Measurements from ENCODE around the gene SLC29A1.

The SLC29A1 gene

DNA sequence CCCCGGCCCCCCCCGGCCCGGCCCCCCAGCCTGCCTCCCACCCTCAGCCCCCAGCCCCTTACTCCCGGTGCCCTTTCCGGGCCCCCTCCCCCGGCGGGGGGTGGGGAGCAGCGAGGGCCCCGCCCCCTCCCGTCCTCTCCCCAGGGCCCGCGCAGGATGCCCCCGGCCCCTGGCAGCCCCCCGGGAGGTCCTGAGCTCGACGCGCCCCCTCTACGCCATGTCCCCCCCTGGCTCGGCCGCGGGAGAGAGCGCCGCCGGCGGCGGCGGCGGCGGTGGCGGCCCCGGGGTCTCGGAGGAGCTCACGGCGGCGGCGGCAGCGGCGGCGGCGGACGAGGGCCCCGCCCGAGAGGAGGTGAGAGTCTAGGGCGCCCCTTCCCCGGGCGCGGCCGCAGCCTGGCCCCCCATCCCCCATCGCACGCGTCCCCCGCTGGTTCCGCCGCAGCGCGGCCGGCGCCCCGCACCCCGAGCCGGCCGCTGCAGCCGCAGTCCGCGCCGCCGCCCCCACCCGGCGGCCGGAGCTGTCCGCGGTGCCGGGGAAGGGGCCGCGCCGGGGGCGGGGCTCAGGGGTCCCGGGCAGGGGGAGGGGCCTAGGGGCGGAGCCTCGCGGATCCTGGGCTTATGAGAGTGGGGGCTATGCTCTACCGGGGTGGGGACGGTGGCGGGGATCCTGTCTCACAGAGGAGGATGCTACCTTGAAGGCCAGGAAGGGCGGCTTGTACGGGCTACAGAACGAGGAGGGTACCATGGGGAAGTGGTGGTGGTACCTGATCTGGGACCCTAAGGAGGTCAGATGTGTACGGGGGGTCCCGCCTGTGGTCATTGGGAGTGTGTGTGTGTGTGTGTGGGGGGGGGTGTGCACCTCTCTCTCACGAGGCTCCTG, 47.4 kb downstream of the SLC29A1 start:
- DNase-seq = no peak

DNA sequence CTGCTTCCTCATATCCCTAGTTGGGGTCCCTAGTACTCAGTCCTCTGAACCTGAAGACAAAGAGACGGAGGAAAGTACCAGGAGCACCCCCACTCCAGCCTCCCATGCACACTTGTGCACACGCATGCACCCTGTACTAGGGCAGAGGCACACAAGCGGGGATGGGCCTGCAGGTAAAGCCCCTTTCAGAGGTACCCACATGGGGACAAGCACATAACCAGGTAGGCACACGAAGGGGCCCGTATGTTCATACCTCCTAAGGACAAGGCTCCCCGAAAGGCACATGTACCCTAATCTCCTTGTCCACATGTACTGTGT, 48.0 kb downstream of the SLC29A1 start:
- DNase-seq = no peak

- no peak for DNase-seq
These were observed 48.5 kb downstream of the SLC29A1 start for GRCh38 chr6:44271914-44272313.

DNA sequence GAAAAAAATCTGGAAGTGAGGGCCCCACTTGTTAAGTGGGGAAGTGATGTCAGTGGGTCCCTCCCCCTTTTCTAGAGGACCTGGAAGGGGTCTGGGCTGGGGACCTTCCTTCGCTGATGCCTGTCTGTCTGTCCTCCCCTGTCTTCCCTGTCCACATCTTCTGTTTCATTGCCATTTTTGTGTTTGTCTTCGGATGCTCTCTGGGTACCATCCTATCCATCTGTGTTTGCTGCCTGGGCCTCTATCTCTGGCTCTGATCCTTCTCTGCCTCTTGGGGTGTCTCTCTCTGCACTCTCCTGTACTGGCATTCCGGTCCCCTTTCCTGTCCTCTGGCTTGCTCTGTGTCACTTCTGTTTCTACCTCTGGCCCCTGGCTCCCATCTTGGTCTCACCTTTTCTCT, 49.1 kb downstream of the SLC29A1 start:
- DNase-seq = no peak

GRCh38 chr6:44272999-44273566, 49.7 kb downstream of the SLC29A1 start:
- DNase-seq = no peak

DNA sequence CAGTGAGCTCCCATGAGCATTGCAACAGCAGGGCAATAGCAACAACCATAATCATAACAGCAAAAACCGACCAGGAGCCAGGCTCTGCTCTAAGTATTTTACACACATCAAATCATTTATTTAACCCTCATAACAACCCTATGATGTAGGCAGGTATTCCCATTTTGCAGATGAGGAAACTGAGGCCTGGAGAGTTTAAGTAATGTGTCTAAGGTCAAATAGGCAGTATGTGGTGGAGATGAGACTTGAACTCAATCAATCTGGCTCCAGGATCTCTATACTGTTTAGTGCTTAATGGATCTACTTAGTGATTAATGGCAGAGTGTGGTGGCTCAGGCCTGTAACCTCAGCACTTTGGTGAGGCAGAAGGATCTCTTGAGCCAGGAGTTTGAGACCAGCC, 50.2 kb downstream of the SLC29A1 start:
- DNase-seq = no peak

DNA sequence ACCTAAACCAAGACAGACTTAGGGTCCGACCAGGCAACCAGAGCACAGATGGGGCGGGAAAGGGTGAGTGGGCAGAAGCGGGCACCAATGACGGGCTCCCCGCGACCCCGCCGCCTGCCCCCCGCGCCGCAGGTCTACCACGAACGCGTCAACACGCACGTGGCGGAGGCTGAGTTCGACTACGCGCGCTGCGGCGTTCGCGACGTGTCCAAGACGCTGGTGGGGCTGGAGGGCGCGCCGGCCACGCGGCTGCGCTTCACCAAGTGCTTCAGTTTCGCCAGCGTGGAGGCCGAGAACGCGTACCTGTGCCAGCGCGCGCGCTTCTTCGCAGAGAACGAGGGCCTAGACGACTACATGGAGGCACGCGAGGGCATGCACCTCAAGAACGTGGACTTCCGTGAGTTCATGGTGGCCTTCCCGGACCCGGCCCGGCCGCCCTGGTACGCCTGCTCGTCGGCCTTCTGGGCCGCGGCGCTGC, 51.9 kb downstream of the SLC29A1 start:
- DNase-seq = no peak

DNA sequence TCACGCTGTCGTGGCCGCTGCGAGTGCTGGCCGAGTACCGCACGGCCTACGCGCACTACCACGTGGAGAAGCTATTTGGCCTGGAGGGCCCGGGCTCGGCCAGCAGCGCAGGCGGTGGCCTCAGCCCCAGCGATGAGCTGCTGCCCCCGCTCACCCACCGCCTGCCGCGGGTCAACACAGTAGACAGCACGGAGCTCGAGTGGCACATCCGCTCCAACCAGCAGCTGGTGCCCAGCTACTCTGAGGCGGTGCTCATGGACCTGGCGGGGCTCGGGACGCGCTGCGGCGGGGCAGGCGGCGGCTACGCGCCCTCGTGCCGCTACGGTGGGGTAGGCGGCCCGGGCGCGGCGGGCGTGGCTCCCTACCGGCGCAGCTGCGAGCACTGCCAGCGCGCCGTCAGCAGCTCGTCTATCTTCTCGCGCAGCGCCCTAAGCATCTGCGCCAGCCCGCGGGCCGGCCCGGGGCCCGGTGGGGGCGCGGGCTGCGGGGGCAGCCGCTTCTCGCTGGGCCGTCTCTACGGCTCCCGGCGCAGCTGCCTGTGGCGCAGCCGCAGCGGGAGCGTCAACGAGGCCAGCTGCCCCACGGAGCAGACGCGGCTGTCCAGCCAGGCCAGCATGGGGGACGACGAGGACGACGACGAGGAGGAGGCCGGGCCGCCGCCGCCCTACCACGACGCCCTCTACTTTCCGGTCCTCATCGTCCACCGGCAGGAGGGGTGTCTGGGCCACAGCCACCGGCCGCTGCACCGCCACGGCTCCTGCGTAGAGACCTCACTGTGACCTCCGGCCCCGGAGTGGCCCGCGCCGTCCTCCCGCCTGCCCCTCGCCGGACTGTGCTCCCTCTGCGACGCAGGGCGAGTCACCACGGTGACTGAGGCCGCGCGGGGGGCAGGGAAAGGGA, 52.6 kb downstream of the SLC29A1 start:
- DNase-seq = no peak

- DNase-seq = no peak
These were observed 53.6 kb downstream of the SLC29A1 start for GRCh38 chr6:44276667-44277640.

DNA sequence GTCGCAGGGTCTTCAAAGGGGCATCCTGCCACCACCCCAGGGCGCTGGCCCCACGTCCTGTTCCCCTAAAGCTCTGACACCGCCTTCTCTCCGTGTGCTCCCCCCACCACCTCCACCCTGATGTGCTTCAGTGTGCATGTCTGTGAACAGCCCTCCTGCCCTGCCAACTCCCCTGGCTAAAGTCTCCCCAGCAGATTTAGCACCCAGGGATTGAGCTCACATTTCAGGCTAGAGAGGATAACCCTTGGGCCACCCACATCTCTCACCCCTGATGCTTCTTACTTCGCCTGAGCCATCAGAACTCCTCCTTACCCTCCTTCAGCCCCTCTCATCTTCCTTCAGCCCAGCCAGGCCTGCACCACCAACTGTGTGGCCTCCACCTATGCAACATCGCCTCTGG, 54.4 kb downstream of the SLC29A1 start:
- no peak for DNase-seq

- DNase-seq = no peak
These were observed 54.9 kb downstream of the SLC29A1 start for GRCh38 chr6:44278315-44278714.

- DNase-seq = peak; percentile 33
These were observed 55.6 kb downstream of the SLC29A1 start for GRCh38 chr6:44278774-44279697.

Measured in T1000 (cell line).